ENCODE results near the gene SYNJ2.

Gene SYNJ2

GRCh38 chr6:158051968-158052367, 70.3 kb downstream of the SYNJ2 start:
- TF ChIP-seq CREB1 (IDR thresholded peaks at IDR 0.05; ENCODE audit: low read depth) (no peak), CEBPB (IDR thresholded peaks at IDR 0.05) (no peak), RAD21 (IDR thresholded peaks at IDR 0.05; ENCODE audit: low read depth) (no peak), ZBTB7A (IDR thresholded peaks at IDR 0.05; ENCODE audit: low read depth) (no peak), USF1 (IDR thresholded peaks at IDR 0.05) (no peak), EP300 (IDR thresholded peaks at IDR 0.05; ENCODE audit: borderline replicate concordance) (no peak), TEAD4 (IDR thresholded peaks at IDR 0.05) (no peak), YY1 (IDR thresholded peaks at IDR 0.05; ENCODE audit: low read depth) (no peak), TCF12 (IDR thresholded peaks at IDR 0.05; ENCODE audit: low read depth) (no peak), FOXM1 (IDR thresholded peaks at IDR 0.05; ENCODE audit: borderline replicate concordance, low read depth) (no peak), EGR1 (IDR thresholded peaks at IDR 0.05) (no peak), MAX (IDR thresholded peaks at IDR 0.05) (no peak), NFIC (IDR thresholded peaks at IDR 0.05) (no peak), TAF1 (IDR thresholded peaks at IDR 0.05; ENCODE audit: low read depth) (no peak)
- TF ChIP-seq, protein P1, sequence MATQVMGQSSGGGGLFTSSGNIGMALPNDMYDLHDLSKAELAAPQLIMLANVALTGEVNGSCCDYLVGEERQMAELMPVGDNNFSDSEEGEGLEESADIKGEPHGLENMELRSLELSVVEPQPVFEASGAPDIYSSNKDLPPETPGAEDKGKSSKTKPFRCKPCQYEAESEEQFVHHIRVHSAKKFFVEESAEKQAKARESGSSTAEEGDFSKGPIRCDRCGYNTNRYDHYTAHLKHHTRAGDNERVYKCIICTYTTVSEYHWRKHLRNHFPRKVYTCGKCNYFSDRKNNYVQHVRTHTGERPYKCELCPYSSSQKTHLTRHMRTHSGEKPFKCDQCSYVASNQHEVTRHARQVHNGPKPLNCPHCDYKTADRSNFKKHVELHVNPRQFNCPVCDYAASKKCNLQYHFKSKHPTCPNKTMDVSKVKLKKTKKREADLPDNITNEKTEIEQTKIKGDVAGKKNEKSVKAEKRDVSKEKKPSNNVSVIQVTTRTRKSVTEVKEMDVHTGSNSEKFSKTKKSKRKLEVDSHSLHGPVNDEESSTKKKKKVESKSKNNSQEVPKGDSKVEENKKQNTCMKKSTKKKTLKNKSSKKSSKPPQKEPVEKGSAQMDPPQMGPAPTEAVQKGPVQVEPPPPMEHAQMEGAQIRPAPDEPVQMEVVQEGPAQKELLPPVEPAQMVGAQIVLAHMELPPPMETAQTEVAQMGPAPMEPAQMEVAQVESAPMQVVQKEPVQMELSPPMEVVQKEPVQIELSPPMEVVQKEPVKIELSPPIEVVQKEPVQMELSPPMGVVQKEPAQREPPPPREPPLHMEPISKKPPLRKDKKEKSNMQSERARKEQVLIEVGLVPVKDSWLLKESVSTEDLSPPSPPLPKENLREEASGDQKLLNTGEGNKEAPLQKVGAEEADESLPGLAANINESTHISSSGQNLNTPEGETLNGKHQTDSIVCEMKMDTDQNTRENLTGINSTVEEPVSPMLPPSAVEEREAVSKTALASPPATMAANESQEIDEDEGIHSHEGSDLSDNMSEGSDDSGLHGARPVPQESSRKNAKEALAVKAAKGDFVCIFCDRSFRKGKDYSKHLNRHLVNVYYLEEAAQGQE (IDR thresholded peaks at IDR 0.05; ENCODE audit: low read depth) = no peak

GRCh38 chr6:158053377-158054313, 72.0 kb downstream of the SYNJ2 start:
- TF ChIP-seq NFIC (IDR thresholded peaks at IDR 0.05) = no peak
- TF ChIP-seq TEAD4 (IDR thresholded peaks at IDR 0.05) = no peak
- TF ChIP-seq EP300 (IDR thresholded peaks at IDR 0.05; ENCODE audit: borderline replicate concordance) = no peak
- no peak for TF ChIP-seq TAF1 (IDR thresholded peaks at IDR 0.05; ENCODE audit: low read depth)
- TF ChIP-seq CREB1 (IDR thresholded peaks at IDR 0.05; ENCODE audit: low read depth) = no peak
- TF ChIP-seq YY1 (IDR thresholded peaks at IDR 0.05; ENCODE audit: low read depth) = no peak
- no peak for TF ChIP-seq RAD21 (IDR thresholded peaks at IDR 0.05; ENCODE audit: low read depth)
- TF ChIP-seq EGR1 (IDR thresholded peaks at IDR 0.05) = no peak
- TF ChIP-seq TCF12 (IDR thresholded peaks at IDR 0.05; ENCODE audit: low read depth) = no peak

DNA sequence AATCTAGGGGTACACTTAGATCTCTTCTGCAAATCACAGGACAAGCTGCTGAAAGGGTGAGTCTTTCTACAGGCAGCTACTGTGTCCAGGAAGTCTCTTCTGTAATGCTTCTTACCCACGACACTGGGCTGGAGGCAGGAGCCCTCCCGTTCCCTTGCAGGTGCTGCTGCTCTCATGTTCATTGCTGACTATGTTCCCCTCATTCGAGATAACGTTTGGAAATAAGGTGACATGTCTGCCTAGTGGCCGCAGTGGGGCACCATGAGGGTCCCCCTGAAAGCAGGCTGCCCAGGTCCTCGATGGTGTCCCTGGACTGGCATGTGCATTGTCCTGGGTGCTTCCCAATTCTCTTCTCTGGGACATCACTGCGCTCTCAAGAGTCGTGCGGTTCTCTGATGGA, 74.7 kb downstream of the SYNJ2 start:
- no peak for TF ChIP-seq EP300 (IDR thresholded peaks at IDR 0.05; ENCODE audit: borderline replicate concordance)

DNA sequence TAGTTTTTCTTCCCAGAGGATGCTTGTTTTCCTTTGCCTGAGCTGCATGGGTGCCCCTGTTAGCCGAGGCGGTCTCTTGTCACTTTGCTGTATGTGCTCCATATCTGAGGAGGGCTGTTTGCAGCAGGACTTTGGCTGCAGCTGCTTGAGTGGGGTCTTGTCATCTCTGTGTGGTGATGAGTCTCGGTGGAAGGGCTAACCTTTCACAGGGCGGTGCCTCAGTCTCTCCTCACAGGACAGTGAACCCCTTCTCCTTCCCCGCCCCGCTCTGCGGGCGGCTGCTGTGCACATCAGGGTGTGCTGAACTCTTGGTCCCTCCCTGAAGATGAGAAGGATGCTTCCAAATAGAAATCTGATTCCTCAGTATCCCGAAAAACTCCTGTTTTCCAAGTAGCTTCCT, 75.1 kb downstream of the SYNJ2 start:
- no peak for TF ChIP-seq USF1 (IDR thresholded peaks at IDR 0.05)
- TF ChIP-seq EP300 (IDR thresholded peaks at IDR 0.05; ENCODE audit: borderline replicate concordance) = no peak
- no peak for TF ChIP-seq CREB1 (IDR thresholded peaks at IDR 0.05; ENCODE audit: low read depth)
- no peak for TF ChIP-seq TAF1 (IDR thresholded peaks at IDR 0.05; ENCODE audit: low read depth)
- TF ChIP-seq ZBTB7A (IDR thresholded peaks at IDR 0.05; ENCODE audit: low read depth) = no peak
- TF ChIP-seq EGR1 (IDR thresholded peaks at IDR 0.05) = no peak
- no peak for TF ChIP-seq TCF12 (IDR thresholded peaks at IDR 0.05; ENCODE audit: low read depth)
- TF ChIP-seq TEAD4 (IDR thresholded peaks at IDR 0.05) = no peak
- no peak for TF ChIP-seq CEBPB (IDR thresholded peaks at IDR 0.05)
- TF ChIP-seq FOXM1 (IDR thresholded peaks at IDR 0.05; ENCODE audit: borderline replicate concordance, low read depth) = no peak
- no peak for TF ChIP-seq RAD21 (IDR thresholded peaks at IDR 0.05; ENCODE audit: low read depth)
- no peak for TF ChIP-seq YY1 (IDR thresholded peaks at IDR 0.05; ENCODE audit: low read depth)
- TF ChIP-seq, protein P1 (IDR thresholded peaks at IDR 0.05; ENCODE audit: low read depth) = no peak
- no peak for TF ChIP-seq NFIC (IDR thresholded peaks at IDR 0.05)

- TF ChIP-seq TEAD4 (IDR thresholded peaks at IDR 0.05) = no peak
- TF ChIP-seq RAD21 (IDR thresholded peaks at IDR 0.05; ENCODE audit: low read depth) = no peak
- TF ChIP-seq FOXM1 (IDR thresholded peaks at IDR 0.05; ENCODE audit: borderline replicate concordance, low read depth) = no peak
- no peak for TF ChIP-seq TAF1 (IDR thresholded peaks at IDR 0.05; ENCODE audit: low read depth)
Measured at GRCh38 chr6:158057213-158057987, 75.7 kb downstream of the SYNJ2 start.

Measured in Ishikawa (cell line).